Measurements from ENCODE around the gene STON2.

DNA sequence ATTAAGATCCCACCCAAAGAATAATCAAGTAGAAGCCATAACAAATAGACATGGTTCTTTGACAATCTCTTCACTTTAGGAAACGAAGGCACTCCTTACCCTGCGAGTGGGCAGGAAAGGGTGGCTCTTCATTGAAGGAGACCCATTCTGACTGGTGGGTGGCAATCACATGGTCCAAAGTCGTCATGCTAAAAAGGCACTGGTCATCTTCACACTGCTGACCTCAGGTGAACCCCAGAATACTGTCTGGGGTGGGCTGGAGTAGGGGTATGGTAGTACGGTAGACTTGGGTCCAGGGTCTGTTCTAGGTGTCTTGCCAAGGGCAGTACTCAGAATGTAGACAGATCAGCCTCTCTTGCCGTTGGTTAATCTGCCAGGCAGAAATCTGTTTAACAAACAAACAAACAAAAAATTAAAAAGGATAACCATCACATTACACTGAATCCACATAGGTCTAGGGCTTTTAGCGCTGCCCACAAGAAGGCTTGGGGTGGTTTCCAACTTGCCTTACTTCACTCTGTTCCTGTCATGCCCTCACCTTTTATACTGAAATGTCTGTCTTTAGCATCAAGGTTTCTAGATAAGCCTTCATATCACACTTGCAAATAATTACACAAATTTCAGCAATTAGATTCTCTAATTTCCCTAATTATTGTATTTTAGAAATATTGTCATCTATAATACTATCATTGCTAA lies 1.8 kb downstream of the STON2 start:
- no peak for TF ChIP-seq EZH2 (IDR thresholded peaks at IDR 0.05; ENCODE audit: low read length, unreplicated experiment)
- TF ChIP-seq, protein P1, sequence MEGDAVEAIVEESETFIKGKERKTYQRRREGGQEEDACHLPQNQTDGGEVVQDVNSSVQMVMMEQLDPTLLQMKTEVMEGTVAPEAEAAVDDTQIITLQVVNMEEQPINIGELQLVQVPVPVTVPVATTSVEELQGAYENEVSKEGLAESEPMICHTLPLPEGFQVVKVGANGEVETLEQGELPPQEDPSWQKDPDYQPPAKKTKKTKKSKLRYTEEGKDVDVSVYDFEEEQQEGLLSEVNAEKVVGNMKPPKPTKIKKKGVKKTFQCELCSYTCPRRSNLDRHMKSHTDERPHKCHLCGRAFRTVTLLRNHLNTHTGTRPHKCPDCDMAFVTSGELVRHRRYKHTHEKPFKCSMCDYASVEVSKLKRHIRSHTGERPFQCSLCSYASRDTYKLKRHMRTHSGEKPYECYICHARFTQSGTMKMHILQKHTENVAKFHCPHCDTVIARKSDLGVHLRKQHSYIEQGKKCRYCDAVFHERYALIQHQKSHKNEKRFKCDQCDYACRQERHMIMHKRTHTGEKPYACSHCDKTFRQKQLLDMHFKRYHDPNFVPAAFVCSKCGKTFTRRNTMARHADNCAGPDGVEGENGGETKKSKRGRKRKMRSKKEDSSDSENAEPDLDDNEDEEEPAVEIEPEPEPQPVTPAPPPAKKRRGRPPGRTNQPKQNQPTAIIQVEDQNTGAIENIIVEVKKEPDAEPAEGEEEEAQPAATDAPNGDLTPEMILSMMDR (conservative IDR thresholded peaks at IDR 0.05; ENCODE audit: low read depth, low read length), result no peak
- no peak for TF ChIP-seq EZH2phosphoT487 (IDR thresholded peaks at IDR 0.05; ENCODE audit: borderline replicate concordance, low read length)
